Measurements from ENCODE around the gene PLCL1. TPM values are rescaled to one million over a fixed set of nuclear protein-coding genes. Genes with fewer than 3 reads are reported as not detected.

Gene PLCL1
- total RNA-seq, 4 donors from 2014 or later = 6.6 to 10.8 (median 8.3) TPM

DNA sequence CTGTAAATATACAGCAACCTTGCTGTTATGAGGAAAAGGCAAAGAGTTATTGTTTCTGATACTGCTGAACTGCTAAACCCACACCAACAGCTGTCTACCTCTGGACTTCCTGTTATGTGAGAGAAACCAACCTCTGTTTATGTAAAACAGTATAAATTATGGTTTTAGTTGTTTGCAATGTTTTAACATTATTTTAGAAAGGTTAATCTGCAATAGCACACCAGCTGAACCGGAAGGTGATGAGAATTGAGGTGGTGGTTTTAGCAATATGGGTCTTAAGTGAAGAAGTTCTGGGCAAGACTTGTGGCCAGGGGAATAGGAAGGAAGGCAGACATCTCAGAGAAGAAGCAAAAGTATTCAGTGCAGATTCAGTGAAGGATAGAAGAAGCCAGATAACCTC is 237.8 kb downstream of the PLCL1 start:
- TF ChIP-seq, protein P1, sequence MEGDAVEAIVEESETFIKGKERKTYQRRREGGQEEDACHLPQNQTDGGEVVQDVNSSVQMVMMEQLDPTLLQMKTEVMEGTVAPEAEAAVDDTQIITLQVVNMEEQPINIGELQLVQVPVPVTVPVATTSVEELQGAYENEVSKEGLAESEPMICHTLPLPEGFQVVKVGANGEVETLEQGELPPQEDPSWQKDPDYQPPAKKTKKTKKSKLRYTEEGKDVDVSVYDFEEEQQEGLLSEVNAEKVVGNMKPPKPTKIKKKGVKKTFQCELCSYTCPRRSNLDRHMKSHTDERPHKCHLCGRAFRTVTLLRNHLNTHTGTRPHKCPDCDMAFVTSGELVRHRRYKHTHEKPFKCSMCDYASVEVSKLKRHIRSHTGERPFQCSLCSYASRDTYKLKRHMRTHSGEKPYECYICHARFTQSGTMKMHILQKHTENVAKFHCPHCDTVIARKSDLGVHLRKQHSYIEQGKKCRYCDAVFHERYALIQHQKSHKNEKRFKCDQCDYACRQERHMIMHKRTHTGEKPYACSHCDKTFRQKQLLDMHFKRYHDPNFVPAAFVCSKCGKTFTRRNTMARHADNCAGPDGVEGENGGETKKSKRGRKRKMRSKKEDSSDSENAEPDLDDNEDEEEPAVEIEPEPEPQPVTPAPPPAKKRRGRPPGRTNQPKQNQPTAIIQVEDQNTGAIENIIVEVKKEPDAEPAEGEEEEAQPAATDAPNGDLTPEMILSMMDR (IDR thresholded peaks at IDR 0.05; ENCODE audit: low read depth) = no peak

DNA sequence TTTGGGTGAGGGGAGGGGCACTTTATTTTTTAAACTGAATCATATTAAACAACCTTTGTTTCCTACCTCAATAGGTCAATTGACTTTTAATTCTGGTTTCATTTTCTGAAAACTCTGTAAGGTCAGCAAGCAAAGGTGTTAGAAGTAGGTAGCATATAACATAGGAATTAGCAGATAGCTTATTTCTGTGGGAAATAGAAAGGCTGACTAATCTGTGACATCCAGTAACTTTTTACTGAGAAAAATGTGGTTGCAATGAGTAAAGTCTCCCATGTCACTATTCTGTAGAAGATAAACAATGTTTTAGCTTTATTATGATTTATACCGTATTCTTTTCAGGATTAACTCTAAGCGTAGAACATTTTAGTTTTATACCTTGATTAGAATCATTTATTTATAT is 240.4 kb downstream of the PLCL1 start:
- TF ChIP-seq, protein P1 (IDR thresholded peaks at IDR 0.05; ENCODE audit: low read depth) = no peak

DNA sequence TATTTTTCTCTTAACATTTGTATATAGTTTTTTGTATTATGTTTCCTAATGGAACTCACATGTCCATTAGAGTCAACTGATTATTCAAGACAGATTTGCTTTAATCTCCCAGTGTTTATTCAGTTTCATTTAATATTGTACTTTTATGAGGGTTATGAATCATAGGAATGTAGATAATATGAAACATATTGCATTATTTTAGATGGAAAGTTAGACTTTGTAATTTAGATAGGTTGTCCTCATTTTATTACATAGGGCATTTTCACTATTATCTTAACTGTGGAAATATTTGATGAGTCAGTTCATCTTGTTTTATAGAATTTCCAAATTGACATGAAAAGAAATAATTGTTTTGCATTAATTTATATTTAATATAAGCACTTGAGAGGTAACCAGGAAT is 240.8 kb downstream of the PLCL1 start:
- TF ChIP-seq, protein P1 (IDR thresholded peaks at IDR 0.05; ENCODE audit: low read depth) = no peak

DNA sequence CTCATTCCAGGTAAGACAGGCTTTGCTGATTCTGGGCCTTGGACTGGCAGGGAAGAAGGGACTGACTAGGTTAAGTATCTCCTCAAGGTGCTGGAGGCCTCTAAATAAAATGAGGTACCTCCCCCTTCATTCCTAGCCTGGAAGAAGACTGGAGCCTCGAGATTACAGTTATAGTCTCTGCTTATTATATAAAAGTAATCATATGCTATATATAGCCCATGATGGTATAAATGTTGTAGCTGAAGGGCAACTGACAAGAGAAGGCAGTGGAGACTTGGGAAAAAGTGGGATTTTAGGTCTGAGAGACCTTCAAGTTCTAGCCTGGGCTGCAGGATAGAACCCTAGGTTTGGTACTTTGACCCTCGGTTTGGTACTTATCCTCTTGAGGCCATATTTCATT is 248.3 kb downstream of the PLCL1 start:
- TF ChIP-seq, protein P1 (IDR thresholded peaks at IDR 0.05; ENCODE audit: low read depth) = no peak

DNA sequence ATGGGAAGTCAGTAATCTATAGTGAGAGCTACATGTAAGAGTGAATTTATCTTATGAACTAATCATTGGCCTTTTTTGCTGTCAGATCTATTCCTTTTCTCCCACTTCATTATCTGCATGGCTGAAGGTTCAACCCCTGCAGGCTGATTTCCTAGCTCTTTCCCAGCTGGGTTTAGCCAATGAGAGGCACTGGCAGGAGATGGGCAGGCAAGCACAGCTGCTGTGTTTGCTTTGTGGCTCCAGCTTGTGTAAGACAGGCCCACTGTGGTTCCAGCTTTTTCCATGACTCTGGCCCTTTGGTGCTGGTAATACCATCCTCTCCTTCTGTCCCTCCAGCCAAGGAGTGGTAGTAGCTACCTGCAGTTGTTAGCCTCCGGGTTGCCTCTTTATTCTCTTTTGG is 248.8 kb downstream of the PLCL1 start:
- TF ChIP-seq, protein P1 (IDR thresholded peaks at IDR 0.05; ENCODE audit: low read depth) = no peak

DNA sequence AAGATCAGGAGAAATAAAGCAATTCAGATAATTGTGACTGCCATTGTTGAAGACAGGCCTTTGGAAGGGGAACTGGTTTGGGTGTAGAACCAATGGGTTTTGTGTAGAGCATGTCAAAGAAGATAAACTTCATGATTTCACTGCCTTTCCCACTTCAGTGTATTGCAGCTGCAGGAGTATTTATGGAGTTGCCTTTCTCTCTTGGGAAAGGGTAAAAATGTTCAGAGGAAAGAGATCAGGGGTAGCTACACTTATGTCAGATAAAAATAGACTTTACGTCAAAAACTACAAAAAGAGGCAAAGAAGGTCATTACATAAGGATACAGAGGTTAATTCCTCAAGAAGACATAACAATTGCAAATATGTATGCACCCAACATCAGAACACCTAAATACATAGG is 249.4 kb downstream of the PLCL1 start:
- TF ChIP-seq, protein P1 (IDR thresholded peaks at IDR 0.05; ENCODE audit: low read depth) = no peak

DNA sequence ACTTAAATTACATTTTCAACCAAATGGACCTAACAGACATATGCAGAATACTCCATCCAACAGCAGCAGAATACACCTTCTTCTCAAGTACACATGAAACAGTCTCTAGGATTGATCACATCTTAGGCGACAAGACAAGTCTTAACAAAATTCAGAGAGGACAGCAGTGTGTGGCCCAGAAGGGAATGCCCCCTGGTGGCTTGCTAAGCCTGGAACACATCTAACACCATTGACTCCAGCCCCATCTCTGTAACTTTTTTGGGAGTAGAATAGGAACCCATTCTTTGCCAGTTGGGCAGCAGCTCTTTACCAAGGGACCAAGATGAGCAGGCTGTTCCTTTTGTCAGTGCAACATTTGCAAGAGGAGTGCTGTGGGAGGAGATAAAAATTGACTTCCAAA is 249.9 kb downstream of the PLCL1 start:
- TF ChIP-seq, protein P1 (IDR thresholded peaks at IDR 0.05; ENCODE audit: low read depth) = no peak
